Ishikawa (cell line): ENCODE data around the gene MYNN.

Source experiments
- MAX ChIP-seq: IDR thresholded peaks from 2 replicates; pipeline ENCODE4 v1.6.1; 2012
- REST ChIP-seq: IDR thresholded peaks from 2 replicates; pipeline ENCODE4 v1.6.1; 2012; ENCODE audit warnings: low read depth, mild to moderate bottlenecking

- TF ChIP-seq MAX (no peak), REST (no peak)
Observed at GRCh38 chr3:169836078-169836941, 63.1 kb downstream of the MYNN start.
